ENCODE measurements around the gene EHD2.
A peak's percentile ranks its signal among the peaks of the same experiment; 100 is the strongest.

DNA sequence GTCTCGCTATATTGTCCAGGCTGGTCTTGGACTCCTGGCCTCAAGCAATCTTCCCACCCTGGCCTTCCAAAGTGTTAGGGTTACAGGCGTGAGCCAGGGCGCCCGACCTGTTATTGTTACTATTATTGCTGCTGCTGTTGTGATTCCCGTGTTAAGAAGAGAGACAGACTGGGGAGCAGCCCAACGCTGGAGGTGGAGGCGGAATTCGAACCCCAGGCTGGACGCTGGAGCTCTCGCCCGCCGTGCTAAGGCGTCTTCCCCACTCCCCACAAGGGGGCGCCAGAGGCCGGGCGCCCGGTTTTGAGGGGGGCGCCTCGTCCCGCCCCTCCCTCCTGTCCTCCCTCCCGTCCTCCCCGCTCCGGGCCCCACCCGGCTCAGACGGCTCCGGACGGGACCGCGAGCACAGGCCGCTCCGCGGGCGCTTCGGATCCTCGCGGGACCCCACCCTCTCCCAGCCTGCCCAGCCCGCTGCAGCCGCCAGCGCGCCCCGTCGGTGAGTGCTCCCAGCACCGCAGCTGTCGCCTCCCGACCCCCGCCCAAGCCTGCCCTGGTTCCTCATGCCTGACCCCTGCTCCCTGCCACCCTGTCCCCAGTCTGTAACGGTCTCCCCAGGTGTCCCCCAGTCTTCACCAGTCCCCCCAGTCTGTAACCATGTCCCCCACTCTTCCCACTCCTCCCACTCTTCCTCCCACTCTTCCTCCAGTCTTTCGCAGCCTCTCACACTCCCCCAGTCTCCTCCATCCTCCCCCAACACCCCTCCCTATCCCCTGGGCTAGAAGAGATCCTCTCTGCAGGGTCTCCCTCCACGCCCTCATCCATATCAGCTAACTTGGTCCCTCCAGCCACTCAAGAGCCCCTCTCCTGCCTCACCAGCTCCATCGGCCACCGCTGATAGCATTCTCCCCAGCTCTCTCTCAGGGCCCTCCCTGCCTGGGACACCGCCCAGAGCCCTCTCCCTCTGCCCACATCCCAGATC, at the start of gene EHD2:
- TF ChIP-seq CTCF (IDR thresholded peaks at IDR 0.05) (peak; percentile 88 to 98 (median 98)), POLR2AphosphoS5 (IDR thresholded peaks at IDR 0.05) (peak; percentile 66 to 77 (median 68))
